ENCODE measurements around the gene AP1G2. TPM values are rescaled to one million over a fixed set of nuclear protein-coding genes. Genes with fewer than 3 reads are reported as not detected.

The AP1G2 gene
- total RNA-seq, 6 donors from 2014 or later: 73.9 to 418 (median 140) TPM

DNA sequence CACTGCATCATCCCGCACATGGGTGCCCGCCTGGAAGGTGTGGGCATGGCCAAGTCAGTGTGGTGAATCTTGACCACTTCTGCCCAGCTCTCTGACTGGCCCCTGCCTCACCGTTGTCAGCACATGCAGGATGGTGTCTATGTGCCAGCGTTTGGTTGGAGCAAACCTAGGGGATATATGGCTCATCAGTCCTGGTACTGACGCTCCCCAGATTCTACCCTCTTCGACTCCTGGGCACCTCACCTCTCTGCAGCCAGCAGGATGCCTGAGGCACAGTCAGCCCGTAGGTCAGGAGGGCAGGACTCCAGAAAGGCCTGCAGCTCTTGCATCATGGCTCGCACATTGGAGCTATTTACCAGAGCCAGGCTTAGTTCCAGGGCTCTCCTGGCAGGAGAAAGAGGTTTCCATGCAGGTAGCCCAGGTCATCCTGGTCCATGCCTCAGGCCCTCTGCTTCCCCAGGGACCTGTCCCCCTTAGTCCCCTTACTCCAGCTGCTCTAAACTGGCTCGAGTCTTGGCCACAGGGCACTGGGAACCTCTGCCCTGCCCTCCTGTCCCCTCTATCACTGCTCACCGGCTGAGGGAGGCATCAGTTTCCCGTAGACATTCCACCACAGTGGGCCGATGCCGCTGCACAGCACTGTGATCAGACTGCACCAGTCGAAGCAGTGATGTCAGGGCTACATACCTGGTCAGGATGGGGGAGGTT lies 4.0 kb downstream of the AP1G2 start:
- Histone ChIP-seq H3K36me3 (peaks cover 0 to 55% (median 42%) of the 10 kb centered on the region in 4 donors), H3K4me3 (no peak overlapping the region), H3K27ac (peak overlapping the region in 1 of 4 donors; percentile 23), H3K27me3 (no peaks in the 10 kb centered on the region), H3K4me1 (peaks cover 9 to 39% (median 16%) of the 10 kb centered on the region in 4 donors), H3K9me3 (no peaks in the 10 kb centered on the region)
- ATAC-seq (ENCODE audit: low FRiP score in 2 of 2) (no peak), DNase-seq (no peak)
- TF ChIP-seq POLR2AphosphoS5 (IDR thresholded peaks at IDR 0.05): no peak
- TF ChIP-seq POLR2A (IDR thresholded peaks at IDR 0.05): no peak
- TF ChIP-seq EP300 (IDR thresholded peaks at IDR 0.05): no peak
- TF ChIP-seq, protein P1, sequence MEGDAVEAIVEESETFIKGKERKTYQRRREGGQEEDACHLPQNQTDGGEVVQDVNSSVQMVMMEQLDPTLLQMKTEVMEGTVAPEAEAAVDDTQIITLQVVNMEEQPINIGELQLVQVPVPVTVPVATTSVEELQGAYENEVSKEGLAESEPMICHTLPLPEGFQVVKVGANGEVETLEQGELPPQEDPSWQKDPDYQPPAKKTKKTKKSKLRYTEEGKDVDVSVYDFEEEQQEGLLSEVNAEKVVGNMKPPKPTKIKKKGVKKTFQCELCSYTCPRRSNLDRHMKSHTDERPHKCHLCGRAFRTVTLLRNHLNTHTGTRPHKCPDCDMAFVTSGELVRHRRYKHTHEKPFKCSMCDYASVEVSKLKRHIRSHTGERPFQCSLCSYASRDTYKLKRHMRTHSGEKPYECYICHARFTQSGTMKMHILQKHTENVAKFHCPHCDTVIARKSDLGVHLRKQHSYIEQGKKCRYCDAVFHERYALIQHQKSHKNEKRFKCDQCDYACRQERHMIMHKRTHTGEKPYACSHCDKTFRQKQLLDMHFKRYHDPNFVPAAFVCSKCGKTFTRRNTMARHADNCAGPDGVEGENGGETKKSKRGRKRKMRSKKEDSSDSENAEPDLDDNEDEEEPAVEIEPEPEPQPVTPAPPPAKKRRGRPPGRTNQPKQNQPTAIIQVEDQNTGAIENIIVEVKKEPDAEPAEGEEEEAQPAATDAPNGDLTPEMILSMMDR (IDR thresholded peaks at IDR 0.05): no peak
- WGBS, 2 donors: 81 to 90% methylated on average over 8 to 11 of the region's 14 CpGs

DNA sequence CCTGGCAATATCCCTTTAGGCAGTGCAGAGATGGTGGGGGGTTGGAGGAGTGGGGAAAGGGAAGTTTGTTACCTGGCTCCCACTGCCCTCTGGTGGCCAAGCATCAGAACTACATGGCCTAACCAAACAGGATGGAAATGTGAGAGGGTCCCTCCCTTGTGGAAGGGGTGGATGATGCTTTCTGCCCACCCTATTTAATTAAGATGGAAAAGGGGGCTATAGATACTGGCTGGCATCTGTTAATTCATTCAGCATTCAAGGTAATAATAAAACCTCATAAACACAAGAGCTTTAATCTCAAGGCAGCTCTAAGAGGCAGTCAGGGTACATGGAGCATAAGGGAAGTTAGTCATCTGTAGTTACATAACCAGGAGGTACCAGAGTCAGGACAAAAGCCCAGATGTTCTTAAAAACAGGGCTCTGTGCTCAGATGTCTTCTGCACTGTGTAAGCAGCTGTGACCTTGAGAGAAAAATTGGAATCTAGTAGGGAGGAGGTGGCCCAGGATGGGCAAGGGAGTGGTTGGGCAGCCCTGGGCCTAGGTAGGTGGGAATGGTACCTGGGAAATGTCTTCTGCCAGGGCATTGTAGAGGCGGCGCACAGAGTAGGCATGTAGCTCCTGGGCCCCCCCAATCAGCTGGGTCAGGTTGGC lies 4.6 kb downstream of the AP1G2 start:
- WGBS, 2 donors: 90 to 93% methylated on average over 2 of the region's 2 CpGs
- peak; percentile 56 to 61 for ATAC-seq (ENCODE audit: low FRiP score in 2 of 2)
- Histone ChIP-seq H3K27ac (peak overlapping the region in 1 of 4 donors; percentile 58), H3K4me1 (peaks cover 6 to 32% (median 12%) of the 10 kb centered on the region in 4 donors), H3K36me3 (peaks cover 0 to 61% (median 45%) of the 10 kb centered on the region in 4 donors), H3K4me3 (no peak overlapping the region), H3K27me3 (no peaks in the 10 kb centered on the region), H3K9me3 (no peaks in the 10 kb centered on the region)
- TF ChIP-seq, protein P1 (IDR thresholded peaks at IDR 0.05): peak; percentile 76 to 94 (median 83)
- TF ChIP-seq EP300 (IDR thresholded peaks at IDR 0.05): no peak
- DNase-seq: peak in 1 of 2 donors; percentile 50

GRCh38 chr14:23561873-23562821 lies 5.4 kb downstream of the AP1G2 start:
- Histone ChIP-seq H3K4me1 (peaks cover 7 to 34% (median 15%) of the 10 kb centered on the region in 4 donors), H3K36me3 (peaks cover 0 to 65% (median 45%) of the 10 kb centered on the region in 4 donors)

GRCh38 chr14:23561259-23561658 lies 6.3 kb downstream of the AP1G2 start:
- TF ChIP-seq EP300 (IDR thresholded peaks at IDR 0.05): no peak
- TF ChIP-seq, protein P1 (IDR thresholded peaks at IDR 0.05): no peak
- TF ChIP-seq POLR2A (IDR thresholded peaks at IDR 0.05): no peak
- no peak for TF ChIP-seq POLR2AphosphoS5 (IDR thresholded peaks at IDR 0.05)
- peaks cover 9 to 34% (median 16%) of the 10 kb centered on the region in 4 donors for H3K4me1 ChIP-seq
- H3K4me3 ChIP-seq: no peak overlapping the region
- no peak for DNase-seq
- H3K36me3 ChIP-seq: peaks cover 0 to 65% (median 45%) of the 10 kb centered on the region in 4 donors
- H3K9me3 ChIP-seq: no peaks in the 10 kb centered on the region
- no peak overlapping the region for H3K27ac ChIP-seq
- WGBS, 2 donors: 100% methylated on average over 2 of the region's 2 CpGs; no CpG with 5 or more reads in 1 of the 2 donors
- no peak for ATAC-seq (ENCODE audit: low FRiP score in 2 of 2)
- no peaks in the 10 kb centered on the region for H3K27me3 ChIP-seq

More at GRCh38 chr14:23561873-23562821, 5.4 kb downstream of the AP1G2 start:
- ATAC-seq (ENCODE audit: low FRiP score in 2 of 2) (no peak), DNase-seq (peak in 1 of 2 donors; percentile 72)
- Histone ChIP-seq H3K9me3 (no peaks in the 10 kb centered on the region), H3K27me3 (no peaks in the 10 kb centered on the region), H3K4me3 (no peak overlapping the region), H3K27ac (peak overlapping the region in 1 of 4 donors; percentile 58)
- 65 to 82% methylated on average over 9 to 15 of the region's 15 CpGs for WGBS, 2 donors
- TF ChIP-seq POLR2AphosphoS5 (IDR thresholded peaks at IDR 0.05): no peak

All from upper lobe of left lung (tissue), 6 donors.